22Rv1 (cell line): ENCODE data around the gene NAPEPLD.

Experiments used
- CTCF ChIP-seq: fragments of 450-650 bp; IDR thresholded peaks from 2 replicates; pipeline ENCODE4 v1.5.1; 2017; ENCODE audit warnings: mild to moderate bottlenecking
- ZFX ChIP-seq: fragments of 450-650 bp; IDR thresholded peaks from 2 replicates; pipeline ENCODE4 v1.6.1; 2017; ENCODE audit warnings: antibody characterized with exemption, borderline replicate concordance

- TF ChIP-seq CTCF (no peak), ZFX (no peak)
Measured at GRCh38 chr7:103154042-103154441, 5.1 kb upstream of the NAPEPLD start.
